Neural cell (in vitro differentiated cells): Measurements from ENCODE around the gene RPL18.

Experiments
- CTCF ChIP-seq: fragments of 450-650 bp; IDR thresholded peaks from 2 replicates; pipeline ENCODE4 v1.5.1; 2014; ENCODE audit warnings: antibody characterized with exemption, mild to moderate bottlenecking, moderate library complexity; ENCODE audit not compliant: poor library complexity, severe bottlenecking
- EP300 ChIP-seq: fragments of 450-650 bp; conservative IDR thresholded peaks from 2 replicates; pipeline ENCODE4 v1.6.1; 2014; ENCODE audit warnings: antibody characterized with exemption, mild to moderate bottlenecking, moderate library complexity; ENCODE audit not compliant: poor library complexity, severe bottlenecking
- EZH2 ChIP-seq: fragments of 200-600, 300-800 bp; shearing (Covaris generic), sonication (generic); IDR thresholded peaks from 2 replicates; pipeline ENCODE4 v1.6.1; 2014; ENCODE audit warnings: antibody characterized with exemption, low read length, borderline replicate concordance, mild to moderate bottlenecking; ENCODE audit not compliant: insufficient read depth, poor library complexity, severe bottlenecking
- POLR2AphosphoS5 ChIP-seq: IDR thresholded peaks from 2 replicates; pipeline ENCODE4 v1.6.1; 2012
- RAD21 ChIP-seq: fragments of 450-650 bp; conservative IDR thresholded peaks from 2 replicates; pipeline ENCODE4 v1.6.1; 2014; ENCODE audit warnings: antibody characterized with exemption, mild to moderate bottlenecking, moderate library complexity
- TF ChIP-seq, protein P1 (sequence below): IDR thresholded peaks from 2 replicates; pipeline ENCODE4 v1.6.1; 2012; ENCODE audit warnings: borderline replicate concordance

DNA sequence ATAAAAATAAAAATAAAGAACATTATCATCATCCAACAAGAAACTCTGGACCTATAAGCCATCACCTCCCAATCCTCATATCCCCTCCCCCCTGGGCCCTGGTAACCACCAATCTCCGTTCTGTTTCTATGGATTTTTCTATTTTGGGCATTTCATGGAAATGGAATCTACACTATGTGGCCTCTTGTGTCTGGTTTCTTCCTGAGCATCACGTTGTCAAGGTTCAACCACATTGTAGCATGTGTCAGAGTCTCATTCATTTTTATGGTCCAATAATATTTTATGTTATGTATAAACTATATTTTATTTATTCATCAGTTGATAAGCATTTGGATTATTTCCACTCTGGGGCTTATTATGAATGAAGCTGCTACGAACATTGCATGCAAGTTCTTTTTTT, 40.1 kb downstream of the RPL18 start:
- TF ChIP-seq CTCF: no peak
- no peak for TF ChIP-seq EP300
- no peak for TF ChIP-seq RAD21
- TF ChIP-seq POLR2AphosphoS5: no peak
- no peak for TF ChIP-seq EZH2
- TF ChIP-seq, protein P1, sequence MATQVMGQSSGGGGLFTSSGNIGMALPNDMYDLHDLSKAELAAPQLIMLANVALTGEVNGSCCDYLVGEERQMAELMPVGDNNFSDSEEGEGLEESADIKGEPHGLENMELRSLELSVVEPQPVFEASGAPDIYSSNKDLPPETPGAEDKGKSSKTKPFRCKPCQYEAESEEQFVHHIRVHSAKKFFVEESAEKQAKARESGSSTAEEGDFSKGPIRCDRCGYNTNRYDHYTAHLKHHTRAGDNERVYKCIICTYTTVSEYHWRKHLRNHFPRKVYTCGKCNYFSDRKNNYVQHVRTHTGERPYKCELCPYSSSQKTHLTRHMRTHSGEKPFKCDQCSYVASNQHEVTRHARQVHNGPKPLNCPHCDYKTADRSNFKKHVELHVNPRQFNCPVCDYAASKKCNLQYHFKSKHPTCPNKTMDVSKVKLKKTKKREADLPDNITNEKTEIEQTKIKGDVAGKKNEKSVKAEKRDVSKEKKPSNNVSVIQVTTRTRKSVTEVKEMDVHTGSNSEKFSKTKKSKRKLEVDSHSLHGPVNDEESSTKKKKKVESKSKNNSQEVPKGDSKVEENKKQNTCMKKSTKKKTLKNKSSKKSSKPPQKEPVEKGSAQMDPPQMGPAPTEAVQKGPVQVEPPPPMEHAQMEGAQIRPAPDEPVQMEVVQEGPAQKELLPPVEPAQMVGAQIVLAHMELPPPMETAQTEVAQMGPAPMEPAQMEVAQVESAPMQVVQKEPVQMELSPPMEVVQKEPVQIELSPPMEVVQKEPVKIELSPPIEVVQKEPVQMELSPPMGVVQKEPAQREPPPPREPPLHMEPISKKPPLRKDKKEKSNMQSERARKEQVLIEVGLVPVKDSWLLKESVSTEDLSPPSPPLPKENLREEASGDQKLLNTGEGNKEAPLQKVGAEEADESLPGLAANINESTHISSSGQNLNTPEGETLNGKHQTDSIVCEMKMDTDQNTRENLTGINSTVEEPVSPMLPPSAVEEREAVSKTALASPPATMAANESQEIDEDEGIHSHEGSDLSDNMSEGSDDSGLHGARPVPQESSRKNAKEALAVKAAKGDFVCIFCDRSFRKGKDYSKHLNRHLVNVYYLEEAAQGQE: no peak
